ENCODE measurements around the gene ARIH2. TPM values are rescaled to one million over a fixed set of nuclear protein-coding genes. Genes with fewer than 3 reads are reported as not detected.

ARIH2 gene
- total and polyA plus RNA-seq, 9 of the 15 experiments (the other 6 are each of a cell fraction or from before 2014, with no cell fraction given), result 27.0 to 120 (median 108) TPM

DNA sequence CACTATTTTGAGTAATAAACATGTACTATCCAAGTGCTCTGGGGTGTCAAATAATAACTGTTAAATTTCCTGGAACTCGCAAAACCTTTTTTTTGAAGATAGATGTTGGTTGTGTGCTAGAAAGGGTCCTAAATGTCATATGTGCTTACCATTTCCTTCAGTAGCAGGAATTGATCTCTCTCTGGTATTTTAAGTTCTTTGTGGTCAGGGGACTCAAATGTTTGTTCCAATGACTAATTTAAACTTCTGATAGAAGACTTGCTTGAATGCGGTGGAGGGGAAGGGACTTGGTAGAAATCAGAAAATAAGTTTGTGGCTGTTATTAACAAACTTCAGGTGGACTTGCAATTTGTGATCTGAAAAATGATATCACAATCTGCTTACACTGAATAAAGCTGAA lies 26.8 kb downstream of the ARIH2 start:
- no peak for FAIRE-seq
- no peak overlapping the region for H3K27ac ChIP-seq (ENCODE audit: extremely low read depth, low read depth, low read length)

More for the DNA sequence above, 26.8 kb downstream of the ARIH2 start:
- Histone ChIP-seq H3K4me1 (replicated peaks in 1 of 2; ENCODE audit: control insufficient read depth in 2 of 2, insufficient read depth in 2 of 2, low read length in 2 of 2) (peaks cover 0 to 3% of the 10 kb centered on the region in 2 experiments; a peak in 1 of 5 replicates), H3K27me3 (ENCODE audit: control insufficient read depth in 2 of 2, insufficient read depth in 2 of 2, low read length in 2 of 2) (no peaks in the 10 kb centered on the region), H3K9ac (ENCODE audit: insufficient read depth in 1 of 2, low read depth in 2 of 2, low read length in 2 of 2) (no peak overlapping the region), H3K36me3 (ENCODE audit: control insufficient read depth, insufficient read depth, low read length) (peaks cover 32% of the 10 kb centered on the region), H3K9me3 (replicated peaks; ENCODE audit: control insufficient read depth, insufficient read depth, low read depth, low read length) (no peaks in the 10 kb centered on the region), H4K20me1 (replicated peaks; ENCODE audit: control insufficient read depth, insufficient read depth, low read length) (no peaks in the 10 kb centered on the region), H3K4me2 (ENCODE audit: insufficient read depth, low read length) (no peak overlapping the region), H2AFZ (ENCODE audit: low read depth, low read length) (no peak overlapping the region), H3K79me2 (ENCODE audit: control insufficient read depth, insufficient read depth, low read length) (peaks cover 60% of the 10 kb centered on the region), H3K9me1 (ENCODE audit: control insufficient read depth, insufficient read depth, low read length) (no peaks in the 10 kb centered on the region), H3K4me3 (no peak overlapping the region)
- TF ChIP-seq CREBBP (IDR thresholded peaks at IDR 0.05; ENCODE audit: low read depth, low read length) (no peak), ARID3B (CRISPR knock-in tag; IDR thresholded peaks at IDR 0.05; ENCODE audit: borderline replicate concordance) (no peak), ZFX (CRISPR knock-in tag; IDR thresholded peaks at IDR 0.05) (no peak), SRSF9 (IDR thresholded peaks at IDR 0.05; ENCODE audit: borderline replicate concordance, low read depth, low read length) (no peak), NR1H2 (CRISPR knock-in tag; IDR thresholded peaks at IDR 0.05) (no peak), KLF1 (tag; IDR thresholded peaks at IDR 0.05) (no peak), KDM5B (IDR thresholded peaks at IDR 0.05; ENCODE audit: insufficient replicate concordance, low read depth, low read length) (no peak), CC2D1A (IDR thresholded peaks at IDR 0.05) (no peak), IRF2 (CRISPR knock-in tag; IDR thresholded peaks at IDR 0.05) (no peak), ZNF311 (CRISPR knock-in tag; IDR thresholded peaks at IDR 0.05) (no peak)
- TF ChIP-seq, protein P1, sequence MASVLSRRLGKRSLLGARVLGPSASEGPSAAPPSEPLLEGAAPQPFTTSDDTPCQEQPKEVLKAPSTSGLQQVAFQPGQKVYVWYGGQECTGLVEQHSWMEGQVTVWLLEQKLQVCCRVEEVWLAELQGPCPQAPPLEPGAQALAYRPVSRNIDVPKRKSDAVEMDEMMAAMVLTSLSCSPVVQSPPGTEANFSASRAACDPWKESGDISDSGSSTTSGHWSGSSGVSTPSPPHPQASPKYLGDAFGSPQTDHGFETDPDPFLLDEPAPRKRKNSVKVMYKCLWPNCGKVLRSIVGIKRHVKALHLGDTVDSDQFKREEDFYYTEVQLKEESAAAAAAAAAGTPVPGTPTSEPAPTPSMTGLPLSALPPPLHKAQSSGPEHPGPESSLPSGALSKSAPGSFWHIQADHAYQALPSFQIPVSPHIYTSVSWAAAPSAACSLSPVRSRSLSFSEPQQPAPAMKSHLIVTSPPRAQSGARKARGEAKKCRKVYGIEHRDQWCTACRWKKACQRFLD (CRISPR knock-in tag; IDR thresholded peaks at IDR 0.05), result no peak
- TF ChIP-seq, protein P2, sequence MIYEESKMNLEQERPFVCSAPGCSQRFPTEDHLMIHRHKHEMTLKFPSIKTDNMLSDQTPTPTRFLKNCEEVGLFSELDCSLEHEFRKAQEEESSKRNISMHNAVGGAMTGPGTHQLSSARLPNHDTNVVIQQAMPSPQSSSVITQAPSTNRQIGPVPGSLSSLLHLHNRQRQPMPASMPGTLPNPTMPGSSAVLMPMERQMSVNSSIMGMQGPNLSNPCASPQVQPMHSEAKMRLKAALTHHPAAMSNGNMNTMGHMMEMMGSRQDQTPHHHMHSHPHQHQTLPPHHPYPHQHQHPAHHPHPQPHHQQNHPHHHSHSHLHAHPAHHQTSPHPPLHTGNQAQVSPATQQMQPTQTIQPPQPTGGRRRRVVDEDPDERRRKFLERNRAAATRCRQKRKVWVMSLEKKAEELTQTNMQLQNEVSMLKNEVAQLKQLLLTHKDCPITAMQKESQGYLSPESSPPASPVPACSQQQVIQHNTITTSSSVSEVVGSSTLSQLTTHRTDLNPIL (CRISPR knock-in tag; IDR thresholded peaks at IDR 0.05), result no peak
- ATAC-seq (no peak), DNase-seq (ENCODE audit: extremely low read depth in 1 of 4, low spot score in 3 of 4) (no peak)
- in situ Hi-C loops (cut with MboI) (no loop called here), intact Hi-C loops (cut with micrococcal nuclease) (no loop called here)
- no TSS peak for BruUV-seq (replicated peaks)
- ChIA-PET POLR2A (interaction anchor here (1.0 kb wide), 1 partner anchor 13 kb away, joined by 3 read pairs; no protein-coding TSS in a partner anchor), CTCF (ENCODE audit: low intra/inter-chr PET ratio) (no interaction called here)
- 88% methylated on average over 2 of the region's 2 CpGs for WGBS (ENCODE audit: insufficient coverage, low coverage, missing lambda C conversion rate)
